Fibroblast of lung (primary cell): Measurements from ENCODE around the gene FOXL1. TPM values are rescaled to one million over a fixed set of nuclear protein-coding genes. Genes with fewer than 3 reads are reported as not detected.
A peak's percentile ranks its signal among the peaks of the same experiment; 100 is the strongest.

Experiments
- DNase-seq, 2 donors: peaks; one replicate each; pipeline versions ENCODE4 v3.0.0 to v3.0.0-alpha.2; 2010; ENCODE audit warnings: low read depth in 2 of 2
- H2AFZ ChIP-seq: 2 replicates; pipeline ENCODE4 v1.5.1; 2012; ENCODE audit warnings: low read length, control low read depth, inconsistent platforms
- H3K27ac ChIP-seq: 2 replicates; pipeline ENCODE4 v1.5.1; 2011; ENCODE audit warnings: low read length, control low read depth; ENCODE audit not compliant: insufficient read depth
- H3K27me3 ChIP-seq: 2 replicates; pipeline ENCODE4 v1.5.1; 2011; ENCODE audit warnings: mild to moderate bottlenecking, low read length; ENCODE audit not compliant: control insufficient read depth, insufficient read depth
- H3K36me3 ChIP-seq: 2 replicates; pipeline ENCODE4 v1.5.1; 2011; ENCODE audit warnings: low read length; ENCODE audit not compliant: control insufficient read depth, insufficient read depth
- H3K4me1 ChIP-seq: 2 replicates; pipeline ENCODE4 v1.5.1; 2011; ENCODE audit warnings: low read length; ENCODE audit not compliant: control insufficient read depth, insufficient read depth; ENCODE audit errors: extremely low read depth
- H3K4me2 ChIP-seq: 2 replicates; pipeline ENCODE4 v1.5.1; 2011; ENCODE audit warnings: low read length, control low read depth; ENCODE audit not compliant: insufficient read depth; ENCODE audit errors: extremely low read depth
- H3K4me3 ChIP-seq, 4 experiments: fragments of 200-600 bp in 1 of 4; sonication (generic) in 1 of 4; replicated peaks in 1 of 4; 2 replicates each; pipeline ENCODE4 v1.5.1; 2011 to 2016; ENCODE audit warnings: low read length in 4 of 4, low read depth in 3 of 4, mild to moderate bottlenecking in 3 of 4, control low read depth in 2 of 4, inconsistent platforms in 1 of 4, mixed read lengths in 1 of 4; ENCODE audit not compliant: insufficient read depth in 1 of 4; ENCODE audit errors: control extremely low read depth in 1 of 4
- H3K79me2 ChIP-seq: 2 replicates; pipeline ENCODE4 v1.5.1; 2012; ENCODE audit warnings: mild to moderate bottlenecking, low read length, inconsistent platforms; ENCODE audit not compliant: control insufficient read depth, insufficient read depth
- H3K9ac ChIP-seq: 2 replicates; pipeline ENCODE4 v1.5.1; 2011; ENCODE audit warnings: mild to moderate bottlenecking, low read length, control low read depth; ENCODE audit not compliant: insufficient read depth
- H3K9me3 ChIP-seq: 2 replicates; pipeline ENCODE4 v1.5.1; 2012; ENCODE audit warnings: low read depth, low read length; ENCODE audit not compliant: control insufficient read depth, insufficient read depth
- H4K20me1 ChIP-seq: 2 replicates; pipeline ENCODE4 v1.5.1; 2011; ENCODE audit warnings: low read length; ENCODE audit not compliant: control insufficient read depth, insufficient read depth; ENCODE audit errors: extremely low read depth
- CTCF ChIP-seq, 2 donors: IDR thresholded peaks in 1 of 2; conservative IDR thresholded peaks in 1 of 2; 1 replicate in 1 of 2; 2 replicates in 1 of 2; pipeline ENCODE4 v1.5.1; 2011 to 2012; ENCODE audit warnings: low read length in 2 of 2, control low read depth in 1 of 2, inconsistent platforms in 1 of 2, low read depth in 1 of 2, mild to moderate bottlenecking in 1 of 2
- EZH2 ChIP-seq: IDR thresholded peaks from 2 replicates; pipeline ENCODE4 v1.5.1; 2012; ENCODE audit warnings: low read length, control low read depth, mild to moderate bottlenecking; ENCODE audit errors: missing control alignments
- polyA plus RNA-seq, 2 donors: library from polyadenylated mRNA; depleted of rRNA in 1 of 2; stranded (reverse) in 1 of 2; unstranded in 1 of 2; fragments of >200 nt; gene quantifications; 2 replicates each; pipeline ENCODE4 v1.2.1, GENCODE V29; 2011 to 2012; ENCODE audit warnings: missing spikeins in 1 of 2
- total RNA-seq: library from RNA; depleted of rRNA; stranded (reverse); fragments of >200 nt; gene quantifications from 2 replicates; pipeline ENCODE4 v1.2.1, GENCODE V29; 2014

The FOXL1 gene
- total and polyA plus RNA-seq, 2 donors (not counting 1 experiment from before 2014, with no cell fraction given), result 5.9 to 27.4 TPM

DNA sequence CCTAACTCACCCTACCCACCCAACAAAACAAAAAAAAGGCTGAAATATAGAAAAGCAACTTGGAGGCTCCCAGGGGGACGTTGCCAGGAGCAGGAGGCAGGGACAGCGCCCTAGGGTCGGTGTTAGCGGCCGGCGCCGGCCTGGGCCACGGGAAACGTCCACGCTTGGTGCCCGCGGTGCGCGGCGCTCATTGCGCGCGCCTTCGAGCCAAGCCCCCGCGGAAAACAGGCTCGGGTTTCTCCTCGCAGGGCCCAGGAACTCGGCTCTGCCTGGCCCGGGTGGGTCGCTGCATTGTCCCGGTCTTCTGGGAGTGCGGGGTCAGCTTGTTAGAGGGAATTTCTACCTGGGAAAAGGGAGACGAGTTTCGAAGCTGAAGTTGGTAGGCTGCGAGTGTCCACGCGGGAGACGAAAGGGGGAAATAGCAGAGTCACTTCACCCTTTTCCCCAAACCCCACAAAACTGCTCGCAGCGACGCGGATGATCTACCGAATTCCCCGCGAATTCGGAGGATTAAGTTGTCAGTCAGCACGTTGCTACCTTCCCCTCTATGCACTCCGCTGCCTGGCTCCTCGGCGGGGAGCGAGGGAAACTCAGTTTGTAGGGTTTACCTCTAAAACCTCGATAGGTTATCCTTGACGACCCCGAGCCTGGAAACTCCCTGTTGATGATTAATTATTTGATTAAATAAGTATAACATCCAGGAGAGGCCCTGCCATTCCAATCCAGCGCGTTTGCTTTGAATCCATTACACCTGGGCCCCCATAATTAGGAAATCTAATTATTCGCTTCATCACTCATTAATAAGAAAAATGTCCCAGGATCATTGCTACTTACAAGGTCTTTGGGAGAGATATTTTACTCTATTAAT lies 12.5 kb upstream of the FOXL1 start:
- DNase-seq, result peak in 1 of 2 donors; percentile 52
- Histone ChIP-seq H3K4me3 (peak overlapping the region in 2 of 4 experiments; percentile 60 to 74), H3K79me2 (peaks cover 37% of the 10 kb centered on the region), H4K20me1 (no peaks in the 10 kb centered on the region), H3K9me3 (no peaks in the 10 kb centered on the region), H3K36me3 (peaks cover 2% of the 10 kb centered on the region), H3K27me3 (no peaks in the 10 kb centered on the region), H3K27ac (no peak overlapping the region), H3K4me2 (peak overlapping the region; percentile 13), H3K4me1 (peaks cover 5% of the 10 kb centered on the region), H3K9ac (no peak overlapping the region), H2AFZ (peak overlapping the region; percentile 51)
- TF ChIP-seq CTCF (conservative IDR thresholded peaks at IDR 0.05 in 1 of 2, IDR thresholded peaks at IDR 0.05 in 1 of 2; ENCODE audit: low read depth in 1 of 2, low read length in 2 of 2), result no peak
- no peak for TF ChIP-seq EZH2

GRCh38 chr16:86566601-86566965 lies 11.8 kb upstream of the FOXL1 start, which contains the start of gene FOXC2:
FOXC2 (plus strand) TSS chr16:86566829; CDS start chr16:86567336, 507 bp downstream.
- Histone ChIP-seq H2AFZ (peak within 1 kb of the TSS; percentile 63), H3K4me1 (peaks cover 5% of the 10 kb centered on the region), H3K27ac (peak within 1 kb of the TSS; percentile 67), H3K27me3 (no peaks in the 10 kb centered on the region), H3K79me2 (peaks cover 44% of the 10 kb centered on the region), H3K36me3 (peaks cover 2% of the 10 kb centered on the region), H3K4me3 (peak within 1 kb of the TSS; percentile 74 to 92 (median 78)), H3K4me2 (peak within 1 kb of the TSS; percentile 52), H4K20me1 (no peaks in the 10 kb centered on the region), H3K9me3 (no peaks in the 10 kb centered on the region), H3K9ac (peak within 1 kb of the TSS; percentile 63)
- TF ChIP-seq EZH2 (no peak), CTCF (conservative IDR thresholded peaks at IDR 0.05 in 1 of 2, IDR thresholded peaks at IDR 0.05 in 1 of 2; ENCODE audit: low read depth in 1 of 2, low read length in 2 of 2) (no peak)
- DNase-seq, result peak; percentile 97

- H3K9ac ChIP-seq, result peak overlapping the region; percentile 63
- no peaks in the 10 kb centered on the region for H3K27me3 ChIP-seq
- H4K20me1 ChIP-seq, result no peaks in the 10 kb centered on the region
- peak overlapping the region; percentile 63 for H2AFZ ChIP-seq
- H3K4me3 ChIP-seq, result peak overlapping the region; percentile 74 to 92 (median 78)
- peaks cover 50% of the 10 kb centered on the region for H3K79me2 ChIP-seq
- H3K9me3 ChIP-seq, result no peaks in the 10 kb centered on the region
- TF ChIP-seq CTCF (conservative IDR thresholded peaks at IDR 0.05 in 1 of 2, IDR thresholded peaks at IDR 0.05 in 1 of 2; ENCODE audit: low read depth in 1 of 2, low read length in 2 of 2) (peak in 1 of 2 donors; percentile 7), EZH2 (no peak)
- peaks cover 7% of the 10 kb centered on the region for H3K4me1 ChIP-seq
- peak overlapping the region; percentile 67 for H3K27ac ChIP-seq
- DNase-seq, result peak; percentile 75 to 82
- peaks cover 4% of the 10 kb centered on the region for H3K36me3 ChIP-seq
- peak overlapping the region; percentile 52 for H3K4me2 ChIP-seq
Observed at GRCh38 chr16:86566966-86567700, 11.2 kb upstream of the FOXL1 start.
